Stomach (tissue), 9 donors: ENCODE measurements around the gene EXOC4. TPM values are rescaled to one million over a fixed set of nuclear protein-coding genes. Genes with fewer than 3 reads are reported as not detected.

Experiments
- DNase-seq, 2 donors: peaks; one replicate each; pipeline versions ENCODE4 v3.0.0 to v3.0.0-alpha.2; 2013 to 2019
- H3K27ac ChIP-seq, 5 donors: fragments of 200-600 bp in 4 of 5; sonication (generic) in 4 of 5; one replicate each; pipeline ENCODE4 v1.5.1; 2013 to 2019; ENCODE audit warnings: mild to moderate bottlenecking in 1 of 5, moderate library complexity in 1 of 5
- H3K27me3 ChIP-seq, 3 donors: fragments of 200-600 bp; sonication (generic); one replicate each; pipeline ENCODE4 v1.5.1; 2017 to 2019; ENCODE audit warnings: mixed run types in 1 of 3
- H3K36me3 ChIP-seq, 4 donors: fragments of 200-600 bp; sonication (generic); 1 replicate in 3 of 4; 2 replicates in 1 of 4; pipeline ENCODE4 v1.5.1; 2016 to 2019
- H3K4me1 ChIP-seq, 4 donors: fragments of 200-600 bp; sonication (generic); one replicate each; pipeline ENCODE4 v1.5.1; 2016 to 2019
- H3K4me3 ChIP-seq, 4 donors: fragments of 200-600 bp; sonication (generic) in 3 of 4; one replicate each; pipeline ENCODE4 v1.5.1; 2016 to 2019; ENCODE audit warnings: mild to moderate bottlenecking in 1 of 4
- H3K9me3 ChIP-seq, 4 donors: fragments of 200-600 bp; sonication (generic); one replicate each; pipeline ENCODE4 v1.5.1; 2016 to 2019
- EP300 ChIP-seq: sonication (generic); formaldehyde crosslinking; IDR thresholded peaks from one replicate; pipeline ENCODE4 v1.6.1; 2017; ENCODE audit warnings: antibody characterized with exemption
- POLR2A ChIP-seq, 4 donors: fragments of 450-650 bp; IDR thresholded peaks; one replicate each; pipeline ENCODE4 v1.6.1; 2016; ENCODE audit warnings: antibody characterized with exemption in 4 of 4, control low read depth in 2 of 4, mild to moderate bottlenecking in 1 of 4, moderate library complexity in 1 of 4
- POLR2AphosphoS5 ChIP-seq, 3 donors: sonication (generic); formaldehyde crosslinking; IDR thresholded peaks; one replicate each; pipeline ENCODE4 v1.6.1; 2016; ENCODE audit warnings: antibody characterized with exemption in 3 of 3
- WGBS, 5 donors: extraction: QIAGEN DNeasy Blood & Tissue Kit in 3 of 5; methylation state at CpG; one replicate each; pipeline versions ENCODE4 v1.1.5 to v1.1.7; 2013 to 2018; 5-methylcytosine and 5-hydroxymethylcytosine counted together
- intact Hi-C: fragments of 100-400 bp; cut with DNase I; formaldehyde crosslinking; loops from one replicate; pipeline ENCODE4 v1.15.1; 2023; ENCODE audit warnings: low total_unique reads
- polyA plus RNA-seq, 3 donors: library from polyadenylated mRNA; stranded (reverse); fragments of 200-250 nt; gene quantifications; one replicate each; pipeline ENCODE4 v1.2.3, GENCODE V29; 2013
- total RNA-seq, 5 donors: library from RNA; depleted of rRNA; stranded (reverse); fragments of >200 nt; gene quantifications; one replicate each; pipeline versions ENCODE4 v1.1.0 to v1.2.3, GENCODE V29; 2014 to 2016
- TF ChIP-seq, protein P1 (sequence below), 7 experiments: fragments of 450-650 bp in 4 of 7; fragments of 200-600 bp in 3 of 7; sonication (generic) in 3 of 7; IDR thresholded peaks; one replicate each; pipeline ENCODE4 v1.5.1; 2016 to 2019; ENCODE audit warnings: antibody characterized with exemption in 7 of 7, control low read depth in 2 of 7, mild to moderate bottlenecking in 1 of 7
- donor health status: healthy with polysubstance abuse.
- donor health status: Bipolar disorder and iron deficiency.
- donor health status: healthy.

EXOC4 gene
- total and polyA plus RNA-seq, 8 donors: 14.1 to 339 (median 61.1) TPM

DNA sequence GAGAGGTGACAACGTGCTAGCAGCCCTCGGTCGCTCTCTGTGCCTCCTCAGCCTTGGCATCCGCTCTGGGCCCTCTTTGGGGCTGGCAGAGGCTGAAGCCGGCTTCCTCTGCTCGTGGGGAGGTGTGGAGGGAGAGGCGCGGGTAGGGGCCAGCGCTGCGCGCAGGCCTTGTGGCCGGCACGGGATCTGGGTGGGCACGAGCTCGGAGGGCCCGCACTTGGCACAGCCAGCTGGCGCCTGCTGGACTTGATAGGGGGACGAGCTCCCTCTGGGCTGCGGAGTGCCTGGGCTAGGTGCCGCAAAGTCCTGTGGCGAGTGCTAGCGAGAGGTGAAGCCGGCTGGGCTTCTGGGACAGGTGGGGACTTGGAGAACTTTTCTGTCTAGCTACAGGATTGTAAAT, 170.7 kb downstream of the EXOC4 start:
- 89 to 97% (median 96%) methylated on average over 20 to 23 of the region's 23 CpGs for WGBS, 5 donors

DNA sequence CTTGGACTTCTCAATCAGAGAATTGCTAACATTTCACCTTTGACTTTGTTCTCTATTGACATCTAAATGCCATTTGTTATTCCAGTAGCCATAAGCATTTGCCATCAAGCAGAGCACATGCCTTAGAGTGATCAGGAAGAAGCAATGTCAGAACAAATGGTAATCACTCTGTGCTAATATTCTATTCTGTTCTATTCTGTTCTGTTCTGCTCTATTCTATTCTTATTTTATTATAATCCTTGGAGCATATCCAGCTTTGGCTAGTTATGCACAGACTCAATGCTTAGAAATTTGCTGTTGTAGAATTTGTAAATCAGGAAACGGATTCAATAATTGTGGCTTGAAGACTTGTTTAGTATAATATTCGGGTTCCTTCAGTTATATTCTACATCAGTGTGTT, 175.4 kb downstream of the EXOC4 start:
- peaks cover 0 to 13% (median 0%) of the 10 kb centered on the region in 4 donors for H3K36me3 ChIP-seq
- H3K27ac ChIP-seq: no peak overlapping the region
- H3K4me1 ChIP-seq: no peaks in the 10 kb centered on the region
- H3K9me3 ChIP-seq: no peaks in the 10 kb centered on the region
- no peaks in the 10 kb centered on the region for H3K27me3 ChIP-seq
- TF ChIP-seq, protein P1, sequence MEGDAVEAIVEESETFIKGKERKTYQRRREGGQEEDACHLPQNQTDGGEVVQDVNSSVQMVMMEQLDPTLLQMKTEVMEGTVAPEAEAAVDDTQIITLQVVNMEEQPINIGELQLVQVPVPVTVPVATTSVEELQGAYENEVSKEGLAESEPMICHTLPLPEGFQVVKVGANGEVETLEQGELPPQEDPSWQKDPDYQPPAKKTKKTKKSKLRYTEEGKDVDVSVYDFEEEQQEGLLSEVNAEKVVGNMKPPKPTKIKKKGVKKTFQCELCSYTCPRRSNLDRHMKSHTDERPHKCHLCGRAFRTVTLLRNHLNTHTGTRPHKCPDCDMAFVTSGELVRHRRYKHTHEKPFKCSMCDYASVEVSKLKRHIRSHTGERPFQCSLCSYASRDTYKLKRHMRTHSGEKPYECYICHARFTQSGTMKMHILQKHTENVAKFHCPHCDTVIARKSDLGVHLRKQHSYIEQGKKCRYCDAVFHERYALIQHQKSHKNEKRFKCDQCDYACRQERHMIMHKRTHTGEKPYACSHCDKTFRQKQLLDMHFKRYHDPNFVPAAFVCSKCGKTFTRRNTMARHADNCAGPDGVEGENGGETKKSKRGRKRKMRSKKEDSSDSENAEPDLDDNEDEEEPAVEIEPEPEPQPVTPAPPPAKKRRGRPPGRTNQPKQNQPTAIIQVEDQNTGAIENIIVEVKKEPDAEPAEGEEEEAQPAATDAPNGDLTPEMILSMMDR (IDR thresholded peaks at IDR 0.05): no peak
- TF ChIP-seq POLR2A (IDR thresholded peaks at IDR 0.05): no peak
- TF ChIP-seq EP300: no peak
- TF ChIP-seq POLR2AphosphoS5 (IDR thresholded peaks at IDR 0.05): no peak
- no peak for DNase-seq
- H3K4me3 ChIP-seq: no peak overlapping the region
- intact Hi-C loops: no loop called here
- 89 to 96% (median 94%) methylated on average over 2 of the region's 2 CpGs for WGBS, 5 donors

More for the DNA sequence above, 170.7 kb downstream of the EXOC4 start:
- Histone ChIP-seq H3K9me3 (no peaks in the 10 kb centered on the region), H3K4me1 (no peaks in the 10 kb centered on the region), H3K27ac (no peak overlapping the region), H3K27me3 (no peaks in the 10 kb centered on the region), H3K36me3 (peaks cover 0 to 13% (median 0%) of the 10 kb centered on the region in 4 donors), H3K4me3 (no peak overlapping the region)
- intact Hi-C loops: no loop called here
- TF ChIP-seq POLR2A (IDR thresholded peaks at IDR 0.05) (no peak), EP300 (no peak), POLR2AphosphoS5 (IDR thresholded peaks at IDR 0.05) (no peak)
- TF ChIP-seq, protein P1 (IDR thresholded peaks at IDR 0.05): no peak
- DNase-seq: no peak

DNA sequence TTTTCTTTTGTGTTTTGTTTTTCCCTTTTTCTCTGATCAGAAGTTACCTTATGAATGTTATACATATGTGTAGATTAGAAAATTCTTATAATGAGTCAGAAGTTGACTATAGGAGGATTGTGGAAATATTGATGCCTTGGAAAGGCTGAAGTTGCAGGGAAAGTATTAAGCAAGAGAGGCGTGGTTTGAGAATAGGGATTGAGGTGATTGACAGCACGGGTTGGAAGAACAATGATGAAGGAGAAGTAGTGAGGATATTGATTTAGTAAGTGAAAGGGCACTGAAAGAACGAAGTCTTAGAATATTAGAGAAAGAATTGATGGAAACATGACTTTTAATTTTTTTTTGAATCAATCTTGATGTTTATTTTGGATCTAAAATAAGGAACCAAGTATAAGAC, 176.0 kb downstream of the EXOC4 start:
- Histone ChIP-seq H3K4me3 (no peak overlapping the region), H3K9me3 (no peaks in the 10 kb centered on the region), H3K27ac (no peak overlapping the region), H3K36me3 (peaks cover 0 to 13% (median 0%) of the 10 kb centered on the region in 4 donors), H3K4me1 (peaks cover 0 to 3% (median 1%) of the 10 kb centered on the region in 4 donors), H3K27me3 (no peaks in the 10 kb centered on the region)
- no peak for DNase-seq
- WGBS, 5 donors: 90 to 95% (median 92%) methylated on average over 3 of the region's 3 CpGs
- intact Hi-C loops: no loop called here
- TF ChIP-seq EP300 (no peak), POLR2AphosphoS5 (IDR thresholded peaks at IDR 0.05) (no peak), POLR2A (IDR thresholded peaks at IDR 0.05) (no peak)
- TF ChIP-seq, protein P1 (IDR thresholded peaks at IDR 0.05): no peak

DNA sequence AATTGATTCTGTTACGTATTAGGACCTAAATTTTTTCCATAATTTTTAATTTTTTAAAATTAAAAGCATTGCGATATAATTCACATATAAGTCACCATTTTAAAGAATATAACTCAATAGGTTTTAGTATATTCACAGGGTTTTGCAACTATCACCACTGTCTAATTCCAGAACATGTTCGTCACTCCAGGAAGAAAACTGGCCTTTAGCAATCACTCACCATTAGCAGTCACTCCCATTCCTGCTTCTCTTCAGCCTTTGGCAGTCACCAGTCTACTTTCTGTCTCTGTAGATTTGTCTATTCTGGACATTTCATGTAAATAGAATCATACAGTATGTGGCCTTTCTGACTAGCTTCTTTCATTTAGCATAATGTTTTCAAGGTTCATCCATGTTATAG, 176.5 kb downstream of the EXOC4 start:
- no peak for TF ChIP-seq POLR2A (IDR thresholded peaks at IDR 0.05)
- TF ChIP-seq, protein P1 (IDR thresholded peaks at IDR 0.05): no peak
- no peak for TF ChIP-seq EP300
- no peak for TF ChIP-seq POLR2AphosphoS5 (IDR thresholded peaks at IDR 0.05)
- Histone ChIP-seq H3K4me1 (peaks cover 0 to 8% (median 4%) of the 10 kb centered on the region in 4 donors), H3K27ac (no peak overlapping the region), H3K4me3 (no peak overlapping the region), H3K27me3 (no peaks in the 10 kb centered on the region), H3K36me3 (peaks cover 0 to 13% (median 0%) of the 10 kb centered on the region in 4 donors), H3K9me3 (no peaks in the 10 kb centered on the region)
- no peak for DNase-seq
- 92 to 98% (median 94%) methylated on average over 3 of the region's 3 CpGs for WGBS, 5 donors
- intact Hi-C loops: no loop called here
